HEK293 (cell line): Measurements from ENCODE around the gene MLF2.

Experiments
- CTCF ChIA-PET: fragments of 350-600 bp; formaldehyde crosslinking; extraction: SDS; loops from one replicate; lab custom pipeline; 2021; ENCODE audit warnings: antibody characterized with exemption; lab: Yijun Ruan, JAX
- POLR2A ChIA-PET: fragments of 300-600 bp; formaldehyde crosslinking; extraction: SDS; loops from one replicate; lab custom pipeline; 2020; ENCODE audit warnings: antibody characterized with exemption, inconsistent platforms; lab: Yijun Ruan, JAX
- H3K27ac ChIP-seq: fragments of 200-500 bp; sonication (Bioruptor generic); 2 replicates; pipeline ENCODE4 v1.5.1; 2014; ENCODE audit warnings: low read depth, low read length, control low read depth, inconsistent platforms; ENCODE audit errors: extremely low read depth
- H3K36me3 ChIP-seq, 2 experiments: fragments of 200-500 bp in 1 of 2; sonication (Bioruptor generic) in 1 of 2; 1 replicate in 1 of 2; 2 replicates in 1 of 2; pipeline ENCODE4 v1.5.1; 2014 to 2017; ENCODE audit warnings: inconsistent platforms in 2 of 2, low read length in 2 of 2; ENCODE audit not compliant: control insufficient read depth in 2 of 2, insufficient read depth in 1 of 2
- H3K4me1 ChIP-seq: fragments of 200-500 bp; sonication (Bioruptor generic); 2 replicates; pipeline ENCODE4 v1.5.1; 2014; ENCODE audit warnings: mild to moderate bottlenecking, low read length, inconsistent platforms; ENCODE audit not compliant: control insufficient read depth, insufficient read depth
- H3K4me3 ChIP-seq: 2 replicates; pipeline ENCODE4 v1.5.1; 2011; ENCODE audit warnings: low read depth, mild to moderate bottlenecking, control low read depth, low read length, moderate library complexity
- H3K9me3 ChIP-seq: fragments of 200-500 bp; sonication (Bioruptor generic); 2 replicates; pipeline ENCODE4 v1.5.1; 2014; ENCODE audit warnings: low read depth, low read length, inconsistent platforms; ENCODE audit not compliant: control insufficient read depth, insufficient read depth
- BCL11B ChIP-seq: fragments of 450-650 bp; formaldehyde crosslinking; IDR thresholded peaks from 2 replicates; pipeline ENCODE4 v1.5.1; 2016; ENCODE audit warnings: low read depth, missing biosample characterization, missing genetic modification characterization
- BCL6B ChIP-seq: fragments of 450-650 bp; formaldehyde crosslinking; IDR thresholded peaks from 2 replicates; pipeline ENCODE4 v1.5.1; 2017; ENCODE audit warnings: missing biosample characterization, missing genetic modification characterization
- MZF1 ChIP-seq: fragments of 450-650 bp; formaldehyde crosslinking; IDR thresholded peaks from 2 replicates; pipeline ENCODE4 v1.5.1; 2017; ENCODE audit warnings: missing biosample characterization, missing genetic modification characterization, borderline replicate concordance
- PRDM4 ChIP-seq: fragments of 450-650 bp; formaldehyde crosslinking; IDR thresholded peaks from 2 replicates; pipeline ENCODE4 v1.5.1; 2017; ENCODE audit warnings: missing biosample characterization, missing genetic modification characterization
- REST ChIP-seq: fragments of 450-650 bp; formaldehyde crosslinking; IDR thresholded peaks from 2 replicates; pipeline ENCODE4 v1.5.1; 2016; ENCODE audit warnings: missing biosample characterization, missing genetic modification characterization
- ZBTB20 ChIP-seq: fragments of 450-650 bp; formaldehyde crosslinking; IDR thresholded peaks from 2 replicates; pipeline ENCODE4 v1.5.1; 2016; ENCODE audit warnings: missing biosample characterization, missing genetic modification characterization
- ZFHX2 ChIP-seq: fragments of 450-650 bp; formaldehyde crosslinking; conservative IDR thresholded peaks from 2 replicates; pipeline ENCODE4 v1.5.1; 2016; ENCODE audit warnings: missing biosample characterization, missing genetic modification characterization
- ZIC2 ChIP-seq: fragments of 450-650 bp; formaldehyde crosslinking; IDR thresholded peaks from 2 replicates; pipeline ENCODE4 v1.5.1; 2016; ENCODE audit warnings: missing biosample characterization, missing genetic modification characterization
- ZNF24 ChIP-seq: fragments of 450-650 bp; formaldehyde crosslinking; IDR thresholded peaks from 2 replicates; pipeline ENCODE4 v1.5.1; 2016; ENCODE audit warnings: missing biosample characterization, missing genetic modification characterization
- ZNF354C ChIP-seq: fragments of 450-650 bp; formaldehyde crosslinking; IDR thresholded peaks from 2 replicates; pipeline ENCODE4 v1.5.1; 2016; ENCODE audit warnings: missing biosample characterization, missing genetic modification characterization, low read depth, borderline replicate concordance
- ZNF398 ChIP-seq: fragments of 450-650 bp; formaldehyde crosslinking; IDR thresholded peaks from 2 replicates; pipeline ENCODE4 v1.5.1; 2017; ENCODE audit warnings: missing biosample characterization, missing genetic modification characterization
- ZNF571 ChIP-seq: fragments of 450-650 bp; formaldehyde crosslinking; IDR thresholded peaks from 2 replicates; pipeline ENCODE4 v1.5.0; 2017; ENCODE audit warnings: missing biosample characterization, missing genetic modification characterization
- ZNF677 ChIP-seq: fragments of 450-650 bp; IDR thresholded peaks from 2 replicates; pipeline ENCODE4 v1.5.0; 2018; ENCODE audit warnings: missing biosample characterization, mild to moderate bottlenecking, missing genetic modification characterization, moderate library complexity
- ZNF701 ChIP-seq: fragments of 450-650 bp; formaldehyde crosslinking; IDR thresholded peaks from 2 replicates; pipeline ENCODE4 v1.5.1; 2016; ENCODE audit warnings: missing biosample characterization, missing genetic modification characterization
- ZNF830 ChIP-seq: fragments of 450-650 bp; IDR thresholded peaks from 2 replicates; pipeline ENCODE4 v1.5.0; 2018; ENCODE audit warnings: missing biosample characterization, missing genetic modification characterization, low read depth, mild to moderate bottlenecking, moderate library complexity
- ZNF843 ChIP-seq: fragments of 450-650 bp; formaldehyde crosslinking; IDR thresholded peaks from 2 replicates; pipeline ENCODE4 v1.5.1; 2016; ENCODE audit warnings: missing biosample characterization, missing genetic modification characterization
- TF ChIP-seq, protein P1 (sequence below): sonication (generic); formaldehyde crosslinking; IDR thresholded peaks from 2 replicates; pipeline ENCODE4 v1.8.1; 2022; ENCODE audit warnings: mild to moderate bottlenecking, moderate library complexity, missing genetic modification reagents
- TF ChIP-seq, protein P2 (sequence below): fragments of 450-650 bp; formaldehyde crosslinking; IDR thresholded peaks from 2 replicates; pipeline ENCODE4 v1.5.1; 2016; ENCODE audit warnings: missing biosample characterization, missing genetic modification characterization

MLF2 gene

DNA sequence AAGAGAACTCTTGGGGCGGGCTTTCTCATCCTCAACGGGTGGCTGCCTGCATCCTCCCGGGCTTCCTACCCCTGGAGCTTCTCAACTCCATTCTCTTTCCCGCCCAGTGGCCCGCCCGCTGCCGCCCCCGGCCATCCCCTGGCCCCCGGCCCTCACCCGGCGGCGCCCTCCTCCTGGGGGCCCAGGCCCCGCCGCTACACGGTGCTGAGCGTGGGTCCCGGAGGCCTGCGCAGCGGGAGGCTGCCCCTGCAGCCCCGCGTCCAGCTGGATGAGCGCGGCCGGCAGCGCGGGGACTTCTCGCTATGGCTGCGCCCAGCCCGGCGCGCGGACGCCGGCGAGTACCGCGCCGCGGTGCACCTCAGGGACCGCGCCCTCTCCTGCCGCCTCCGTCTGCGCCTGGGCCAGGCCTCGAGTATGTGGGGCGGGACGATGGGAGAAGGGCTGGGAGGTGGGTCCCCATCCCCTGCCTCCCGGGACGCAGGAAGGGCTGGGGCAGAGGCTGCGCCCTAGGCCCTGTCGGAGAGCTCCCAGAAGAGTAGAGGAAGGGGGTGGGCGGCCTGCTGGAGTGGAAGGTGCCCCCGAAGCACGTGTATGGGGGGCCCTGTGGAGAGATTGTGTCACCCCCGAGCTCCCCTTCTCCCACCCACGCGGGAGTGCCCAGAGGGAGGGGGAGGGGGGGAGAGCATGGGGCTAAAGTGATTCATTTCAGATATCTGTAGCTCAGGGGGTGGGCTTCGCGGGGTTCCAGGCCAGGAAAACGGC is 20.8 kb upstream of the MLF2 start:
- Histone ChIP-seq H3K36me3 (peaks cover 11 to 26% of the 10 kb centered on the region in 2 experiments; a peak in 2 of 3 replicates), H3K9me3 (no peaks in the 10 kb centered on the region), H3K4me1 (peaks cover 13% of the 10 kb centered on the region), H3K4me3 (no peak overlapping the region), H3K27ac (no peak overlapping the region)
- TF ChIP-seq ZFHX2 (0 out of 2 replicates have a peak, but pooled peaks have one; percentile 30), ZIC2 (tag by site-specific recombination) (peak; percentile 29; the same call in 1 of the 2 replicates), PRDM4 (tag by site-specific recombination) (no peak)
- CTCF ChIA-PET, result interaction anchor here (0.7 to 6.3 kb wide), 3 partner anchors 20 to 373 kb away, joined by 3 to 93 read pairs (median 5); partner anchors contain the start of gene MLF2
- POLR2A ChIA-PET, result interaction anchor here (2.0 kb wide), 1 partner anchor 21 kb away, joined by 7 read pairs; the partner anchor contains the start of gene MLF2

- TF ChIP-seq ZNF398 (no peak), ZNF843 (tag by site-specific recombination) (no peak), BCL6B (no peak), ZNF677 (tag by site-specific recombination) (no peak), REST (tag by site-specific recombination) (no peak), MZF1 (tag by site-specific recombination) (no peak), ZNF24 (tag by site-specific recombination) (no peak), ZNF354C (tag by site-specific recombination) (no peak), ZBTB20 (no peak), BCL11B (tag by site-specific recombination) (no peak), ZNF701 (tag by site-specific recombination) (no peak), ZNF830 (no peak), ZNF571 (tag by site-specific recombination) (no peak)
- TF ChIP-seq, protein P1, sequence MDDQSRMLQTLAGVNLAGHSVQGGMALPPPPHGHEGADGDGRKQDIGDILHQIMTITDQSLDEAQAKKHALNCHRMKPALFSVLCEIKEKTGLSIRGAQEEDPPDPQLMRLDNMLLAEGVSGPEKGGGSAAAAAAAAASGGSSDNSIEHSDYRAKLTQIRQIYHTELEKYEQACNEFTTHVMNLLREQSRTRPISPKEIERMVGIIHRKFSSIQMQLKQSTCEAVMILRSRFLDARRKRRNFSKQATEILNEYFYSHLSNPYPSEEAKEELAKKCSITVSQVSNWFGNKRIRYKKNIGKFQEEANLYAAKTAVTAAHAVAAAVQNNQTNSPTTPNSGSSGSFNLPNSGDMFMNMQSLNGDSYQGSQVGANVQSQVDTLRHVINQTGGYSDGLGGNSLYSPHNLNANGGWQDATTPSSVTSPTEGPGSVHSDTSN (CRISPR knock-in tag), result no peak
- TF ChIP-seq, protein P2, sequence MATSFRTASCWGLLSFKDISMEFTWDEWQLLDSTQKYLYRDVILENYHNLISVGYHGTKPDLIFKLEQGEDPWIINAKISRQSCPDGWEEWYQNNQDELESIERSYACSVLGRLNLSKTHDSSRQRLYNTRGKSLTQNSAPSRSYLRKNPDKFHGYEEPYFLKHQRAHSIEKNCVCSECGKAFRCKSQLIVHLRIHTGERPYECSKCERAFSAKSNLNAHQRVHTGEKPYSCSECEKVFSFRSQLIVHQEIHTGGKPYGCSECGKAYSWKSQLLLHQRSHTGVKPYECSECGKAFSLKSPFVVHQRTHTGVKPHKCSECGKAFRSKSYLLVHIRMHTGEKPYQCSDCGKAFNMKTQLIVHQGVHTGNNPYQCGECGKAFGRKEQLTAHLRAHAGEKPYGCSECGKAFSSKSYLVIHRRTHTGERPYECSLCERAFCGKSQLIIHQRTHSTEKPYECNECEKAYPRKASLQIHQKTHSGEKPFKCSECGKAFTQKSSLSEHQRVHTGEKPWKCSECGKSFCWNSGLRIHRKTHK (tag by site-specific recombination), result no peak
- ChIA-PET POLR2A (interaction anchor here (2.0 to 4.7 kb wide), 2 partner anchors 20 kb away, joined by 7 to 42 read pairs; partner anchors contain the start of gene MLF2), CTCF (interaction anchor here (0.7 to 0.9 kb wide), 2 partner anchors 19 to 374 kb away, joined by 4 to 5 read pairs; no protein-coding TSS in a partner anchor)
- Histone ChIP-seq H3K27ac (no peak overlapping the region), H3K36me3 (peaks cover 11 to 26% of the 10 kb centered on the region in 2 experiments; a peak in 2 of 3 replicates), H3K9me3 (no peaks in the 10 kb centered on the region), H3K4me1 (peaks cover 13% of the 10 kb centered on the region), H3K4me3 (no peak overlapping the region)
These were observed 20.0 kb upstream of the MLF2 start for GRCh38 chr12:6772726-6773589.
